HG03135 (cell line): Measurements from ENCODE around the gene FCAR.
"Not testable (repeated sequence)": the region's sequence is repeated elsewhere in the genome, so short reads cannot be mapped to it uniquely, and the experiment has no call there.

ENCODE experiments used
- ATAC-seq: cut with Tn5 transposase; IDR thresholded peaks from one replicate; pipeline ENCODE4 v1.9.1; 2021; ENCODE audit warnings: mild to moderate bottlenecking, moderate library complexity; ENCODE audit not compliant: unreplicated experiment

The FCAR gene

DNA sequence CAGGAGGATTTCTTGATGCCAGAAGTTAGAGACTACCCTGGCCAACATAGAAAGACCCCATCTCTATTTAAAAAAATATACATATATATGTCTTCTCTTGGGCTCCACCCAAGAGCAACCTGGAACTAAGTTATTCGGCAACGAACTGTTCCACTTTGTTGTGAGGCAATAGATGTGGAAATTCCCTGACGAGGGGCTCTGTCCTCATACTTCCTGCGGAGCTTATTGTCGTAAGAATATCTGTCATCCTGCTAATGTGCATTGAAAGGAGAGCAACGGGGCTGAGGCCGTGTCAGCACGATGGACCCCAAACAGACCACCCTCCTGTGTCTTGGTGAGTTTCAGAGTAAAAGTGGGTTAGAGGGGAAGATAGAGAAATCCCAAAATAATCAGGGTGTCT lies at the start of gene FCAR:
Gene FCAR, plus strand, starts transcription at position 246 of the 400 bp plus-strand sequence. Its CDS starts 55 bp downstream, at position 301.
- ATAC-seq = no peak

DNA sequence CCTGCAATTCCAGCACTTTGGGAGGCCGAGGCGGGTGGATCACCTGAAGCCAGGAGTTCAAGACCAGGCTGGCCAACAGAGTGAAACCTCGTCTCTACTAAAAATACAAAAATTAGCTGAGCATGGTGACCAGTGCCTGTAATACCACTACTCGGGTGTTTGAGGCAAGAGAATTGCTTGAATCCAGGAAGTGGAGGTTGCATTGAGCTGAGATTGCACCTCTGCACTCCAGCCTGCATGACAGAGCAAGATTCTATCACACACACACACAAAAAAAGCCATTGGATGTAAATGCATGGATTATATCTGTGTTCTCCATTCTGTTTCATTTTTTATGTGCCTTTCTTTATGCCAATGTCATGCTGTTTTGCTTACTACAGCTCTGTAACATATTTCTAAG lies 49.6 kb upstream of the FCAR start:
- ATAC-seq = not testable (repeated sequence)

DNA sequence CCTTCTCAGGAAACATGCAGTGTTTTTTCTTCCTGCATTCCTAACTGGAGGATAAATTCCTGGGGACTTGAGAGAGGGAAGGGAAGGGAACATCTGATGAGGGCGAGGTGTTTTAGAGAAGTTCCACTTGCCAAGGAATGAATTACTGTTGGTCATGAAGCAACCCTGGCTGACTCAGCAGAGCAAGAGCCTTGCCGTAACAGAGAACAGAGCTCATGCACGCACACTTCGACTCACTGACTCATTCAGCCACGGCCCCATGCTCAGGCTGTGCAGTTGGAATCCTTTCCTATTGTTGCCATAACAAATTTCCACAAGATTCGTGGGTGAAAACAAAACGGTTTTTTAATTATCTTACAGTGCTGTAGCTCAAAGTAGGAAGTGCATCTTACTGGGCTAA lies 48.7 kb upstream of the FCAR start:
- ATAC-seq = not testable (repeated sequence)

DNA sequence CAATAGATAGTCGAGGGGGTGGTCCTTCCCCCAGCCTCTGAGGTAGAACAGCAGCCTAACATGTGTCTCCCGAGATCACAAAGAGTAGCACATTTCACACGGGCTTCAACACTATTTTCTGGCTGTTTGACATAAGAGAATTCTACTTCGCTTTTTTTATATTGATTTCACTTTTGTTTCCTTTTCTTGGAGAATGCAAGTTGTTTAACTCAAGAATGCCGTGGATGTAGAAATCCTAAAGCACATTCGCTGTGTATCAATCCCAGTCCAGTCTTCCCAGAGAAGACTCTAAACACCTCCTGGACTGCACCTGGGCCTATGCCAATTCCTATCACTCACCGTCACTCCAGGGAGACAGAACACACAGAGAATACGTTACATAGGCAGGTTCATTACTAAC lies 46.0 kb upstream of the FCAR start:
- not testable (repeated sequence) for ATAC-seq

DNA sequence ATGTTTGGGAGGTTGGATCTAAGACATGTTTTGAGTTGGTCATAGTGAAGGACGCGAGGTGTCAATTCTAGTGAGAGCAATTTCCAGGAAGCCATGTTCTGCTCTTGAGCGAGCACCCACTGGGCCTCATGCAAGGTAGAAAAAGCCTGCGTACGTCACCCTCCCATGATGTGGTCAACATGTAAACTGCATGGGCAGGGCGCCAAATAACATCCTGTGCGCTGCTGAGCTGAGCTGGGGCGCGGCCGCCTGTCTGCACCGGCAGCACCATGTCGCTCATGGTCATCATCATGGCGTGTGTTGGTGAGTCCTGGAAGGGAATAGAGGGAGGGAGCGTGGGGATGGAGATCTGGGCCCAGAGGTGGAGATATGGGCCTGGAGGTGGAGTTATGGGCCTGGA lies 41.5 kb upstream of the FCAR start, which contains the start of gene KIR2DS4:
Gene KIR2DS4, plus strand, starts transcription at position 181 of the 400 bp plus-strand sequence.
- ATAC-seq = not testable (repeated sequence)

DNA sequence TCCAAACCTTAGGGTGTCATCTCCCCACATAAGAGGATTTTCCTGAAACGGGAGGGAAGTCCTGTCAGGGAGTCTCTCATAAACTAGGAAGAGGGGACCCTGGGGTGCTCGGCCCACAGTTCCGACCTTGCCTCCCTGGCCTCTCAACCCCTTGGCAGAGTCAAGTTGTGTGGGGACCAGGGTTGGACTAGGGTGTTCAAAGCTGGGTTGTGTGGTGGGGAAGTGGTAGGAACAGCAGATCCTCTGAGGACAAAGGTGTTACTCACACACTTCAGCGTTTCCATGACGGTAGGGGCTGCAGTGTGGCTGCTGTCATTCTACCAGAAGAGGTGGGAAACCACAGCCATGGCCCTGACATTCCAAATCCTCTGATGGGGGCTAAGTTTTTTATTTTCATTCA lies 38.9 kb upstream of the FCAR start:
- ATAC-seq = not testable (repeated sequence)

DNA sequence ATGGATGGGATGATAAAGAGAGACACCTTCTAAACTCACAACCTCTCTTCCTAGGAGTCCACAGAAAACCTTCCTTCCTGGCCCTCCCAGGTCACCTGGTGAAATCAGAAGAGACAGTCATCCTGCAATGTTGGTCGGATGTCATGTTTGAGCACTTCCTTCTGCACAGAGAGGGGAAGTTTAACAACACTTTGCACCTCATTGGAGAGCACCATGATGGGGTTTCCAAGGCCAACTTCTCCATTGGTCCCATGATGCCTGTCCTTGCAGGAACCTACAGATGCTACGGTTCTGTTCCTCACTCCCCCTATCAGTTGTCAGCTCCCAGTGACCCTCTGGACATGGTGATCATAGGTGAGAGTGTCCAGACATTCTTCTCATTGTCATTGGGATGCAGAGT lies 36.5 kb upstream of the FCAR start:
- ATAC-seq = not testable (repeated sequence)

DNA sequence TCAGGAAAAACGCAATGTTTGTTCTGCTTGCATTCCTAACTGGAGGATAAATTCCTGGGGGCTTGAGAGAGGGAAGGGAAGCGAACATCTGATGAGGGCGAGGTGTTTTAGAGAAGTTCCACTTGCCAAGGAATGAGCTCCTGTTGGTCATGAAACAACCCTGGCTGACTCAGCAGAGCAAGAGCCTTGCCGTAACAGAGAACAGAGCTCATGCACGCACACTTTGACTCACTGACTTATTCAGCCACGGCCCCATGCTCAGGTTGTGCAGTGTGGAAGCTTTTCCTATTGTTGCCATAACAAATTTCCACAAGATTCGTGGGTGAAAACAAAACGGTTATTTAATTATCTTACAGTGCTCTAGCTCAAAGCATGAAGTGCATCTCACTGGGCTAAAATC lies 30.9 kb upstream of the FCAR start:
- not testable (repeated sequence) for ATAC-seq

DNA sequence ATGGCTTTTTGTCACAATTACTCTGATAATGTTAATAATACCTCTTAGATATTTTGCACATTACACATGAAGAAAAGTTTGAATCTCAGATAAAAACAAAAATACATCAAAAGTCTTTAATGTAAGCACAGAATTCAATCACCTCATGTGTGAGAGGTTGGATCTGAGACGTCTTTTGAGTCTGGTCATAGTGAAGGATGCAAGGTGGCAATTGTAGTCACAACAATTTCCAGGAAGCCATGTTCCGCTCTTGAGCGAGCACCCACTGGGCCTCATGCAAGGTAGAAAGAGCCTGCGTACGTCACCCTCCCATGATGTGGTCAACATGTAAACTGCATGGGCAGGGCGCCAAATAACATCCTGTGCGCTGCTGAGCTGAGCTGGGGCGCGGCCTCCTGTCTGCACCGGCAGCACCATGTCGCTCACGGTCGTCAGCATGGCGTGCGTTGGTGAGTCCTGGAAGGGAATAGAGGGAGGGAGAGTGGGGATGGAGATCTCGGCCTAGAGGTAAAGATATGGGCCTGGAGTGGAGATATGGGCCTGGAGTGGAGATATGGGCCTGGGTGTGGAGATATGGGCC lies 23.9 kb upstream of the FCAR start, which contains the start of gene KIR3DL2:
Gene KIR3DL2, plus strand, starts transcription at position 383 of the 580 bp plus-strand sequence. Its CDS starts 33 bp downstream, at position 416.
- not testable (repeated sequence) for ATAC-seq

DNA sequence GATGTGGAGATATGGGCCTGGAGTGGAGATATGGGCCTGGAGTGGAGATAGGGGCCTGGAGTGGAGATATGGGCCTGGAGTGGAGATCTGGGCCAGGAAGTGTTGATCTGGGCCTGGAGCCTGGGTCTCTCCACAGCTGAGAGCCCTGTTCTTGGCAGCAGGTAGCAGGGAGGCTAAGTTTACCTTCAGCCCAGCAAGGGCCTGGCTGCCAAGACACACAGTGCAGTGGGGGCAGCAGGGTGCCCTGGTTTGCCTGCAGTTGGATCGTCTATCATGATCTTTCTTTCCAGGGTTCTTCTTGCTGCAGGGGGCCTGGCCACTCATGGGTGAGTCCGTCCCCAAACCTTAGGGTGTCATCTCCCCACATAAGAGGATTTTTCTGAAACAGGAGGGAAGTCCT lies 23.1 kb upstream of the FCAR start:
- ATAC-seq = no peak

DNA sequence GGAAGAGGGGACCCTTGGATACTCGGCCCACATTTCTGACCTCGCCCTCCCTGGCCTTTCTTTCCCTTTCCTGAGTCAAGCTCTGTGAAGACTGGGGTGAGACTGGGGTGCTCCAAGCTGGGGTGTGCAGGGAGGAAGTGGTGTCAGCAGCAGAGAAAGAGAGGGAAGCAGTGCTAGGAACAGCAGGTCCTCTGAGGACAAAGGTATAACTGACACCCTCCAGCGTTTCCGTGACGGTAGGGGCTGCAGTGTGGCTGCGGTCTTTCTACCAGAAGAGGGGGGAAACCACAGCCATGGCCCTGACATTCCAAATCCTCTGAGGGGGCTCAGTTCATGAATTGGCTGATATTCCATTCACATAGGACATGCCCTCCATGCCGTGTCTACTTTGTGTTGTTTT lies 22.7 kb upstream of the FCAR start:
- ATAC-seq = no peak

DNA sequence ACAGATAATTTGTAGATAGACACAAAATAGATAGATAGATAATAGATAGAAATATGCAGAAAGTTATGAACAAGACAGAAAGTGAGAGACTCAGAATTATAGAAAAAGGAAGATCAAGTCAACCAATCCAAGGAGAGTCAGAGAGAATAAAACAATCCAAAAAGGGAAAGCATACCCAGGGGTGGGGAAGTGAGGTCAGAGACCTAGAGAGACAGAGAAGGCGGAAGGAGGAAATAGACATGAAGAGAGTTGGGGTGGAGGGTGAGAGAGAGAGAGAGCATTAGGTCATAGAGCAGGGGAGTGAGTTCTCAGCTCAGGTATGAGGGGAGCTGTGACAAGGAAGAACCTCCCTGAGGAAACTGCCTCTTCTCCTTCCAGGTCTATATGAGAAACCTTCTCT lies 18.8 kb upstream of the FCAR start:
- ATAC-seq = not testable (repeated sequence)

DNA sequence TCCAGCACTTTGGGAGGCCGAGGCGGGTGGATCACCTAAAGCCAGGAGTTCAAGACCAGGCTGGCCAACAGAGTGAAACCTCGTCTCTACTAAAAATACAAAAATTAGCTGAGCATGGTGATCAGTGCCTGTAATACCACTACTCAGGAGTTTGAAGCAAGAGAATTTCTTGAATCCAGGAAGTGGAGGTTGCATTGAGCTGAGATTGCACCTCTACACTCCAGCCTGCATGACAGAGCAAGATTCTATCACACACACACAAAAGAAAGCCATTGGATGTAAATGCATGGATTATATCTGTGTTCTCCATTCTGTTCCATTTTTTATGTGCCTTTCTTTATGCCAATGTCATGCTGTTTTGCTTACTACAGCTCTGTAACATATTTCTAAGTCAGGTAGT lies 15.6 kb upstream of the FCAR start:
- ATAC-seq = not testable (repeated sequence)

DNA sequence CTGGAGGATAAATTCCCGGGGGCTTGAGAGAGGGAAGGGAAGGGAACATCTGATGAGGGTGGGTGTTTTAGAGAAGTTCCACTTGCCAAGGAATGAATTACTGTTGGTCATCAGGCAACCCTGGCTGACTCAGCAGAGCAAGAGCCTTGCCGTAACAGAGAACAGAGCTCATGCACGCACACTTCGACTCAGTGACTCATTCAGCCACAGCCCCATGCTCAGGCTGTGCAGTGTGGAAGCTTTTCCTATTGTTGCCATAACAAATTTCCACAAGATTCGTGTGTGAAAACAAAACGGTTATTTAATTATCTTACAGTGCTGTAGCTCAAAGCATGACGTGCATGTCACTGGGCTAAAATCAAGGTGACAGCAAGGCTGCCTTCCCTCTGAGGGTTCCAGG lies 14.6 kb upstream of the FCAR start:
- ATAC-seq = not testable (repeated sequence)

DNA sequence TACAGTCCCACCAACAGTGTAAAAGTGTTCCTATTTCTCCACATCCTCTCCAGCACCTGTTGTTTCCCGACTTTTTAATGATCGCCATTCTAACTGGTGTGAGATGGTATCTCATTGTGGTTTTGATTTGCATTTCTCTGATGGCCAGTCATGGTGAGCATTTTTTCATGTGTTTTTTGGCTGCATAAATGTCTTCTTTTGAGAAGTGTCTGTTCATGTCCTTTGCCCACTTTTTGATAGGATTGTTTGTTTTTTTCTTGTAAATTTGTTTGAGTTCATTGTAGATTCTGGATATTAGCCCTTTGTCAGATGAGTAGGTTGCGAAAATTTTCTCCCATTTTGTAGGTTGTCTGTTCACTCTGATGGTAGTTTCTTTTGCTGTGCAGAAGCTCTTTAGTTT lies 10.6 kb upstream of the FCAR start:
- not testable (repeated sequence) for ATAC-seq

DNA sequence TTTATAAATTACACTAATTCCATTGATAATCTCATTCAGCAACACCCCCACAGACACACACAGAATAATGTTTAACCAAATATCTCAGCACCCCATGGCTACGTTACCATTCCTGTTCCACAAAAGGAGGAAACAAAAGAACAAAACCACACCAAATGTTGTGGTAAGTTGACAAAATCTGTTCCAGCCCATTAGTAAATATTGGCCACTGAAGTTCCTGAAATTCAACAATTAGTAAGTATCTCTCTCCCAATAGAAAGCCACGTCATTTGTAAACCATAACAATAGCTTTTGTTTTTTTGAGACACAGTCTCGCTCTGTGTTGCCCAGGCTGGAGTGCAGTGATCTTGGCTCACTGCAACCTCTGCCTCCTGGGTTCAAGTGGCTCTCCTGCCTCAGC lies 2.3 kb upstream of the FCAR start:
- no peak for ATAC-seq

DNA sequence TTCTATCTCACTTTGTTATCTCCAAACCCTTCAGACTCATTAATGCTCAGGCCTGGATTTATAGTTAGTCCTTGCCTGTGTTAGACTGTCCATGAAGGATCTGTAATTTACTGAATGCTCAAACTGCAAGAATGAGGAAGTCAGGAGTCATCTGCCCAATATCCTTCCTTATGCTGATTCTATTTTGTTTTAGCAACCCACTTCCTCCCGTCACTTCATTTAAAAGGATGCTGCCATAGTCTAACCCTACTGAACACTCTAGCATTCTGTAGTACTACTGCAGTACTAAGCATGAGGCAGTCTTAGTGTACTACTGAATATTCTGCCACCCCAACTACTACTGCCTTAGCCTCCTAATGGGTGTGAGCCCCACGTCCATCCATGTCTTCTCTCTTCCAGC lies 1.5 kb downstream of the FCAR start:
- ATAC-seq = no peak

DNA sequence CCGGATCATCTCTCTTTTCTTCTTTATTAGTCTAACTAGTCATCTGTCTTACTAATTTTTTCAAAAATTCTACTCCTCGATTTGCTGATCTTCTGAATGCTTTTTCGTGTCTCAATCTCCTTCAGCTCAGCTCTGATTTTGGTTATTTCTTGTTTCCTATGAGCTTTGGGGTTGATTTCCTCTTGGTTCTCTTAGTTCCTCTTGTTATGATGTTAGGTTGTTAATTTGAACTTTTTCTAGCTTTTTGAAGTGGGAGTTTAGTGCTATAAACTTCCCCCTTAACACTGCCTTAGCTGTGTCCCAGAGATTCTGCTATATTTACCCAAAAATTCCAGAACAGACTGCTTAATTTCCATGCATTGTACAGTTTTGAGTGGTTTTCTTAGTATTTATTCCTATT lies 3.4 kb downstream of the FCAR start:
- no peak for ATAC-seq

DNA sequence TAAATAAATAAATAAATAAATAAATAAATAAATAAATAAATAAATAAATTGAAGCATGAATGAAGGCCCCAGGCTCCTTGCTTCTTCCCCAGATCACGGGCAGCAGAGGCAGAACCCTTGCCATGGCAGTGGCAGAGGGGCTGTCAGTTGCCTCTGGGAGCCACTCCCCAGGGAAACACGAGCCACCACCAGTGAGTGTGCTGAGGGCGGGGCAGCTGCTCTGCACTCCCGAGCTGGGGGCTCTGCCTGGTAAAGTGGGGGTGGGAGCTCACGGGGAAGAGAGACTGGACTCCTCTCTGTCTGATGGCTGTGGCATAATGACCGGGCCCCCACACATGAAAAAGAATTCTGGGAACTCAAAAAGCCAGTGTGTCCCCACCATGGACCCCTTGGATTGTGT lies 7.8 kb downstream of the FCAR start:
- no peak for ATAC-seq

DNA sequence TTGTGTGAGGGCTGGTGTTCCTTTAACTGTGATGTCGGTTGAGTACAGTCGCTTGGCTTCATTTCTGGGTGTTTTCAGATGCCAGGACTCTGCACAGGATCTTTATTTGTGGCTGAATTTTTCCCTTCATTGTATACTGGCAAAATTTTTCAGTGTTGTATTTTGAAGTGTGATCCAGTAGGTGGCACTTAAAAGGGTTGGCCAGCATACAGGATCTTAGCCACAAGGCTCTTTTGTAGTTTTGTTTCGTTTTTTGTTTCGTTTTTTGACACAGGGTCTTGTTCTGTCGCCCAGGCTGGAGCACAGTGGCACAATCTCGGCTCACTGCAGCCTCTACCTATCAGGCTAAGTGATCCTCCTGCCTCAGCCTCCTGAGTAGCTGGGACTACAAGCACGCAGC lies 8.7 kb downstream of the FCAR start:
- no peak for ATAC-seq

DNA sequence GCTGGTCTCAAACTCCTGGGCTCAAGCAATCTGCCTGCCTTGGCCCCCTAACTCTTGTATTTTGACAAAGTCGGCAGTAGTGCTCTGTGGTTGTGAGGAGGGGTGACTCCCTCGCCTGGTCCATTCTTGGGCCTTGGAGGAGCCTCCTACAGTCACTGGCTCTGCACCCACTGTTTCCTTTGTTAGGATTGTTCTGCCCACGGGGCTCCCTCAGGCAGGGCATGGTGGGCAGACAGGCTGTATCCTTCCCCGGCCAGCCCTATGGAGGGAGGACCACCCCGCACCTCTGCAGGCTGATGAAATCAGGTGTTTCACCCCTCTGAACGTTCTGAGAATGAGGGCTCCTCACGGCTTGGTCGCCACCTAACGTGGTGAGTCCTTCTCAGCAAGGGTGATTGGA lies 9.2 kb downstream of the FCAR start:
- no peak for ATAC-seq

DNA sequence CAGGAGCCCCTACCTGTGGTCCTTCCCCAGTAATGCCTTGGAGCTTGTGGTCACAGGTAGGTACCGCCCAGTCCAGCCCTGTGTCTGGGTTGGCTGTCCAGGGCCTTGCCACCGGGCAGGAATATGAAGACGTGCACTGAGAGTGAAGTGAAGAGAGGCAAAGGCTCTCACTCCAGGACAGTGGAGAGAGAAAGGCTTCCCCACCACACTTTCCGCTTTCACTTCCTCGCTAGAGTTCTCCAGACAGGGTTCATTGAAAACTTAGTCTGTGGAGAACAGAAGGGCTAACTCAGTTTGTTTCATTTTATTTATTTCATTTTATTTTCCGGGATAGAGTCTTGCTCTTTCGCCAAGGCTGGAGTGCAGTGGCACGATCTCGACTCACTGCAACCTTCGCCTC lies 14.2 kb downstream of the FCAR start:
- no peak for ATAC-seq

DNA sequence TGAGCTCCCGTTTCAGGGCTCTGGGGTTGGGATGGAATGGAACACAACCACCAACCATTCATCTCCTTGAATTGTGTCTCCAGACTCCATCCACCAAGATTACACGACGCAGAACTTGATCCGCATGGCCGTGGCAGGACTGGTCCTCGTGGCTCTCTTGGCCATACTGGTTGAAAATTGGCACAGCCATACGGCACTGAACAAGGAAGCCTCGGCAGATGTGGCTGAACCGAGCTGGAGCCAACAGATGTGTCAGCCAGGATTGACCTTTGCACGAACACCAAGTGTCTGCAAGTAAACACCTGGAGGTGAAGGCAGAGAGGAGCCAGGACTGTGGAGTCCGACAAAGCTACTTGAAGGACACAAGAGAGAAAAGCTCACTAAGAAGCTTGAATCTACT lies 15.5 kb downstream of the FCAR start:
- no peak for ATAC-seq
